ENCODE results near the gene UBE2L6.
A peak's percentile ranks its signal among the peaks of the same experiment; 100 is the strongest.

UBE2L6 gene

DNA sequence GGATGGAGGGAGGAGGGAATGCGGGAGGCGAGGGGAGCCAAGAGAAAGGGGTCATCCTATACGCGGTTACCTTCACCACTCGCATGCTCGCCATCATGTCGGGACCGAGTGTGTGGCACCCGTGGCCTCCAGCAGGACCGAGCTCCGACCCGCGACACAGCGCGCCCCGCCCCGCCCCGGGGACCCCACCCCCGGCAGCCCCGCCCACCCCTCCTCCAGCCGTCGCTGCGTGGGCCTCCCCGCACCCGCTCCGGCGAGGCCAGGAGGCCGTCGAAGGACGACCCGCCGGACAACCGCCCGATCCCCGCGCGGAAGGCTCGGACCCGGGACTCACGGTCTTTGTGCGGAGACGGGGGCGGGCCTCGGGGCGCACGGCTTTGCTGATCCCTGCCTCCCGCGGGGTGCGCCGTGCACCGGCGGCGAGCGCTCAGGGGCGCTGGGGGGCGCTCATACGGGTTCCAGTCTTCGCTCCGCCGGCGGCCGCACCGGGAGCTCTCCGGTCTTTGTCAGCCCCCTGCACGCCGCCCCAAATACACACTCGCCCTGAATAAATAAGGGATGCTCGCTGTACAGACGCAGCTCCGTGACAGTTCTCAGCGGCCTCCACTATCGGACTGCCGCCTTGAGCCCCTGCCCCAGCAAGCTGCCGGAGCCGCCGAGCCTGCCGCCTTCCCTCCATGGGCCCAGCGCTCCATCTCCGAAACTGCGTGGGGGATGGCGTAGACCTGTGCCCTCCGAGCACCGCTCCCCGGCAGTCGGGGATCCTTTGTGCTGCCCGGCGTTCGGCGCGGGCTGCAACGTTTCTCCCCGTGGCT lies at the start of gene UBE2L6:
TSS of gene UBE2L6 (minus strand) at position 158 of the 815 bp plus-strand sequence. CDS start at position 97, 61 bp downstream.
- DNase-seq (ENCODE audit: low spot score) = peak; percentile 83

DNA sequence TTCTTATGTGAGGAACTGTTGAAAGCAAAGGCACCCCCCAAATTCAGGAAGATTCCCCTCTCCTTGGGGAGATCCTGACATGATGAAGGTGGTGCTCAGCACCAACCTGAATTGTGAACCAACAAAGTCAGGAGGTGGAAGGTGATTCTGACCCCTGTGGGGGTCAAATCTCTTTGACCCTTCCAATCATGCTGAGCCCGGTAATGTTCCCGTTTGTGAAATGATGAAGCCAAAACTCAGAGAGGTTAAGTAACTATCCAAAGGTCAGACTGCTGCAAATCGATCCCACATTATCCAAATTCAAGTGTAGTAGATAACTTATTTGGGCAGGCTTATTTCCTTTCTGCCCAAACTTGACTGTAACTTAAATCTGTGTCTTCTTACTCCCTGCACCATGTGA lies 49.1 kb upstream of the UBE2L6 start:
- no peak for DNase-seq (ENCODE audit: low spot score)

GRCh38 chr11:57615308-57615707 lies 47.8 kb upstream of the UBE2L6 start:
- DNase-seq (ENCODE audit: low spot score) = no peak

GRCh38 chr11:57614234-57614772 lies 46.8 kb upstream of the UBE2L6 start:
- DNase-seq (ENCODE audit: low spot score) = no peak

DNA sequence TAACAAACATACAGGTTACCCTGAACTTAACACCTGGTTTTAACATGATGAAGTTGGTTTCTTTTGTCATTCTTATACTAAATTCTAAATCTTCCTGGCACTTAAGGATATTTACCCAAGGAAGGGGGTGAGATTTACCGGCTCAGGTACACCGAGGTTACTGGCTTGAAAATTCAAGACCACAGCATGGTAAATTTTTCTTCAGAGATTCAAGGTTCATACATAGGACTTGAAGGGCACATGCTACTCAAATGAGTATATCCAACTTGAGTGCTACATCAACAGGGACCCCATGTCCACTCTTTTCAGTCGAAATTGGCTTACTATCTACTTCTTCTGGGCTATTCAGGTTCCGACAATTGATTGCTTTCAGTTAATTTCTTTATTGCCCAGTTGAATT lies 42.7 kb upstream of the UBE2L6 start:
- DNase-seq (ENCODE audit: low spot score) = no peak

- no peak for DNase-seq (ENCODE audit: low spot score)
Measured at GRCh38 chr11:57605028-57605420, 37.6 kb upstream of the UBE2L6 start.

DNA sequence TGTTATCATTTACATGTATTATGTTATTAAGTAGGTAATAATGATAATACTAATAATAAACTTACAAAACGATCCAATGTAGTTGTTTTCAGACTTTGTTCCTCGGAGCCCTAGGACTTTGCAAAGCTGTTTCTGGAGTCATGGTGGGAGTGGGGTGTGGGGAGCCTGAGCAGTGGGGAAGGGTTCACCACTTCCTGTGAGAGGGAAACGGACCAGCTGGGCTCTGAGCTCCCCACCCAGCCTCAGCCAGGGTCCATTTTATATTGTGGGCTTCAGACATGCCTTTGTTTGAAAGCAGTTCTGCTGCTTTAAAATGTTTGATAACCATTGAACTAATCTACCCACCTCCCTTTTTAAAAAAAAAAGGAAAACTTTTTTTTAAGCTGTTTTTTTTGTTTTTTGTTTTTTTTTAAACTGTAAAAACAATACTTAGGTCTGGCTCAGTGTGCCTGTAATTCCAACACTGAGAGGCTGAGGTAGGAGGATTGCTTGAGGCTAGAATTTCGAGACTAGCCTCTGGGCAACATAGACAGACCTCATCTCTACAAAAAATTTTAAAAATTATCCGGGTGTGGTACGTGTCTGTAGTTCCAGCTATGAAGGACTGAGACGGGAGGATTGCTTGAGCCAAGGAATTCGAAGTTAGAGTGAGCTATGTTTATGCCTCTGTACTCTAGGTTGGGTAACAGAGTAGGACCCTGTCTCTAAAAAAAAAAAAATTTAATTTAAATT lies 37.0 kb upstream of the UBE2L6 start:
- no peak for DNase-seq (ENCODE audit: low spot score)

- no peak for DNase-seq (ENCODE audit: low spot score)
Measured at GRCh38 chr11:57601297-57601696, 33.8 kb upstream of the UBE2L6 start.

DNA sequence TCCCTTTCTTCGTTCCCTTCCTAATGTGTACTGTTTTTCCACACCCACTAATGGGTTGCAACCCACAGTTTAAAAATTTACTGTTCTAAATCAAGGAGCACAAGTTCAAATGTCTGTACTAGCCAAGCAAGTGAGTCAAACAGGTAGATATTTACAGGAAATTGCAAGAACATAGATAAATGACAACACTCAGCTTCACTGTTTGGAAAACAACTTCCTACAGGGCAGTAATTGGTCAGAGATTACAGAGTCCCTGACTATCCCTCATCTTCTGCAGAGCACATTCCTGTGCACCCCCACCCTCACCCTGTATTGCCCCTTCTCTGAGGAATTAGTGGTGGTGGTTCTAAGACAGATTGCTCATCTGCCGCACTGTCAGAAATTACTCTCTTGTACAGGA lies 31.9 kb upstream of the UBE2L6 start:
- DNase-seq (ENCODE audit: low spot score) = no peak

GRCh38 chr11:57598831-57599155 lies 31.3 kb upstream of the UBE2L6 start:
- no peak for DNase-seq (ENCODE audit: low spot score)

DNA sequence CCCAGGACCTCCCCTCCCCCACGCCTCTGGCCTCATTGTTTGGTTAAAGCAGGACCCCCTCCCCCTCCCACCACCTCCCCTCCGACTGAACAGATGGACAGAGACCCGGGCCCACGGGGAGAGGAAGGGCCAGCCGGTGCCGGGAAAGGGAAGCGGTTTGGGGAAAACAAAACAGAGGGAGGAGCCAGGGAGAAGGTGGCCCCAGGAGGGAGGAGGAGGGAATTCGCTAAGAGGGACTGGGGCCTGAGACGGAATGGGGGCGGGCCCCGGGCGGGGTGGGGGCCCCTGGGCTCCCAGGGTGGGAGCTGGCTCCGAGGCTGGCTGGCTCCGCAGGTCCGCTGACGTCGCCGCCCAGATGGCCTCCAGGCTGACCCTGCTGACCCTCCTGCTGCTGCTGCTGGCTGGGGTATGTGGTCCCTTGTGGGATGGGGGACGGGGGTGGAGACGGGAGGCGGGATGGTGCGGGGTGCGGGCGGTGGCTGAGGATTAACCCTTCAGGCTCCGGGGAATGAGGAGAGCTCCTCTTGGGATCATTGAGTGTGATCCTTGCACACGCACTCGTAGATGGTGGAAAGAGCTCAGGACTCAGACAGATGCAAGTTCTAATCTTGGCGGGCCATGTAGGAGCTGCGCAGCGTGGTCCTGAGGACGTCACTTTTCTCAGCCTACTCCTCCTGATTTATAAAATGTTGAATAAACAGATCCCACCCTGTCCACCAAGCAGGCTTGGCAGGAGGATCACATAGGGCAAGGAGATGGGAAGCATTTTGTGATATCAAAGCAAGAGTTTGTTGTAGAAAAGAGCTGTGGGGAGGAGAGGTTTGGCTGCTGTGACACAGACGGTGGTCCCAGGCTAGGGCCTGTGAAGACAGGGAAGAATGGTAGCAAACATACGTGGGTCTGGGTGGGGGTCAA lies 30.7 kb upstream of the UBE2L6 start:
- no peak for DNase-seq (ENCODE audit: low spot score)

- DNase-seq (ENCODE audit: low spot score) = no peak
Measured at GRCh38 chr11:57597461-57597915, 30.0 kb upstream of the UBE2L6 start, which contains the start of gene SERPING1. Gene SERPING1 (plus strand): TSS chr11:57597685. CDS start chr11:57598271, 586 bp downstream.

DNA sequence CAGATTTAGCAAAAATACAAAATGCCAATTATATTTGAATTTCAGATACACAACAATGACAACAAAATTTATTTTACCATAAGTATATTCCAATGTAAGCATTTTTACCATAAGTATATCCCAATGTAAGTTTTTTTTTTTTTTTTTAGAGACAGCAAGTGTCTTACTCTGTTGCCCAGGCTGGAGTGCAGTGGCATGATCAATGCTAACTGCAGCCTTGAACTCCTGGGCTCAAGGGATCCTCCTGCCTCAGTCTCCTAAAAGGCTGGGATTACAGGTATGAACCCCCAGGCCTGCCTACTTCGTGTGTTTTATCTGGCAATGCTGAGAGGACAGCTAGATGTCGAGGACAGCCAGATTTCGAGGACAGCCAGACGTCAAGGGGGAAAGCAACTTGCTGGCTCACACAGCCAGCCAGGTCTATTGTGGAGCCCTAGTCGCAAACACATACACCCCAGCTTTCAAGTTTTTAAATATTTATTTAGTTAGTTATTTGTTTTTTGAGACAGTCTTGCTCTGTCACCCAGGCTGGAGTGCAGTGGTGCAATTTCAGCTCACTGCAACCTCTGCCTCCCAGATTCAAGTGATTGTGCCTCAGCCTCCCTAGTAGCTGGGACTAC lies 28.9 kb upstream of the UBE2L6 start:
- no peak for DNase-seq (ENCODE audit: low spot score)

DNA sequence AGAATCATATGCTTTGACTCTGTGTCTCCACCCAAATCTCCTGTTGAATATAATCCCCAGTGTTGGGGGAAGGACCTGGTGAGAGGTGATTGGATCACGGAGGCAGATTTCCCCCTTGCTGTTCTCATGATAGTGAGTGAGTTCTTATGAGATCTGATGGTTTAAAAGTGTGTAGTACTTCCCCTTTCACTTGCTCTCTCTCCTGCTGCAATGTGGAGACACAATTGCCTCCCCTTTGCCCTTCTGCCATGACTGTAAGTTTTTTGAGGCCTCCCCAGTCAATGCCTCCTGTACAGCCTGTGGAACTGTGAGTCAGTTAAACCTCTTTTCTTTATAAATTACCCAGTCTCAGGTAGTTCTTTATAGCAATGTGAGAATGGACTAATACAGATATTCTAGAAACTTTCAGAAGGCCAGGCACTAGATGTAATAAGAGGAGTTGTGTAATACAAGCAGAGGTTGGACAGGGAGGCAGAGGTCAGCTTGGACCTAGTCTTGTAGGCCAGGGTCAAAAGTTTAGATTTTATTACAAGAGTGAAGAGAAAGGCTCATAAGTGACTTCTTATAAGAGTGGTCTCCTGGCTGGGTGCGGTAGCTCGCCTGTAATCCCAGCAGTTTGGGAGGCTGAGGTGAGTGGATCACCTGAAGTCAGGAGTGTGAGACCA lies 20.7 kb upstream of the UBE2L6 start:
- DNase-seq (ENCODE audit: low spot score) = no peak

DNA sequence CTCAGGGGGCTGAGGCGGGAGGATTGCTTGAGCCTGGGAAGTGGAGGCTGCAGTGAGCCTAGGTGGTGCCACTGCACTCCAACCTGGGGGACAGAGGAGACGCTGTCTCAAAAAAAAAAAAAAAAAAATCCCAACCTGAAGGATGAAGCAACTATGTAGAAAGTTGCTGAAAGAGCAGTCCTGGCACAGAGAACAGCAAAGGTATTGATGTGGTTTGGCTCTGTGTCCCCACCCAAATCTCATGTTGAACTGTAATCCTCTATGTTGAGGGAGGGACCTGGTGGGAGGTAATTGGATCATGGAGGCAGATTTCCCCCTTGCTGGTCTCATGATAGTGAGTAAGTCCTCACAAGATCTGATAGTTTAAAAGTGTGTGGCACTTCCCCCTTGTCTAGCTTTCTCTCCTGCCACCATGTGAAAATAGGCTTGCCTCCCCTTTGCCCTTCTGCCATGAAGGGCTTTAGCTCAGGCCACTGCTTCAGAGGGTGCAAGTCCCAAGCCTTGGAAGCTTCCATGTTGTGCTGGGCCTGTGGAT lies 19.3 kb upstream of the UBE2L6 start:
- DNase-seq (ENCODE audit: low spot score) = no peak

- DNase-seq (ENCODE audit: low spot score) = no peak
Measured at GRCh38 chr11:57585301-57585700, 17.8 kb upstream of the UBE2L6 start.

- no peak for DNase-seq (ENCODE audit: low spot score)
Measured at GRCh38 chr11:57584341-57584740, 16.9 kb upstream of the UBE2L6 start.

DNA sequence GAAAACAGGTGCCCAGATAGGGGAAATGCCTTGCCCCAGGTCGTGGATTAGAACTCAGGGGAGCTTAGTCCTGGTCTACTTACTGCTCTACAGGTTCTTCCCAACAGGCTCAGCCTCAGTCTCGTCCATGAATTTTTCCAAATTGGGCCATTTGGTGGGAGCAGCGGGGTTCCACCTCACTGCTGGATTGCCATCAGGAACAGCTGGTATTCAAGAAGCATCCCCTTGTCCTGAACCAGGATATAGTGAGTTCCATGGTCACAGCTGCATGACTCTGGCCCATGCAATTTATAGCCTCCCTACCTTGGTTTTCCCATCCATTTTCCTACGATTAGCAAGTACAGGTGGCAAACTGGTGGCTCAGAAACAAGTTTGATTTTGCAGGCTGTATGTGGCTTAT lies 6.6 kb upstream of the UBE2L6 start:
- no peak for DNase-seq (ENCODE audit: low spot score)

DNA sequence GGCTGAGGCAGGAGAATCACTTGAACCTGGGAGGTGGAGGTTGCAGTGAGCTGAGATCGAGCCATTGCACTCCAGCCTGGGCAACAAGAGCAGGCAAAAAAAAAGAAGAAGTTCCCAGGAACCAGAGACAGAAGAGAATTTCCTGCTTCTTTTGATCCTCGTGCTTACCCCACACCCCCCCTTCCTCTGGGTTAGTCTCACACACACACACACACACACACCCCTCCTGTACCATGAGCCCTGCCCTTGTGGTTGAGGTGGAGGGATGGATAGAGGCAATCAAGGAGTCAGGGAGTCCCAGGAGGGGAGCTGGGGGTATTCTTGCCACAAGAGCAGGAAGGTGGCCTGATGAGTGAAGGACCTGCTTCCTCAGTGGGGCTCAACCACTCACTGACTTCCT lies 4.1 kb upstream of the UBE2L6 start:
- no peak for DNase-seq (ENCODE audit: low spot score)

DNA sequence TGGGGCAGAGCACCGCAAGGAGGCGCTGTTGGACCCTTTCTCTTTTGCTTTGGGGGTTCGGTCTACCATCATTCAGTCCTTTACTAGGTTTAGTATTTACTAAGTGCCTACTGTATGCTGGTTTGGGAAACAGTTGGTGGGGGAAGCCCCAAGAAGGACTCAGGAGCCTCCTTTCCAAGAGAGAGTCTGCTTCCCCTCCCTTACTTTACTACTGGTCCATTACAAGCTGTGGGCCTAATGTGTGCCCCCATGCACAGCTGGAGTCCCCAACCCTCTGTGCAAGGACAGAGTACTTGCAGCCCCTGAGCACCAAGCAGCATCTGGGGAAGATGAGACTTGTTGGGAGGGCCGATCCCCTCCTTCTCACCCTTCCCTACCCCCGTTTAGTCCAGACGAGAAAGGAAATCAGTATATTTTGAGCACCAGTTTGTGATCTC lies 876 bp upstream of the UBE2L6 start:
- no peak for DNase-seq (ENCODE audit: low spot score)
